ENCODE data around the gene TAF4.
"Not testable (repeated sequence)": the region's sequence is repeated elsewhere in the genome, so short reads cannot be mapped to it uniquely, and the experiment has no call there.

TAF4 gene

GRCh38 chr20:61949363-61949713 lies 116.3 kb downstream of the TAF4 start:
- no peak overlapping the region for H3K4me3 Mint-ChIP-seq
- DNase-seq (ENCODE audit: low spot score in 2 of 2) (no peak), ATAC-seq (replicated peaks; ENCODE audit: extremely low read depth, poor library complexity, severe bottlenecking) (no peak)
- H3K36me3 Mint-ChIP-seq (ENCODE audit: insufficient read depth) = peaks cover 4% of the 10 kb centered on the region
- H3K4me1 Mint-ChIP-seq = no peaks in the 10 kb centered on the region
- H3K9me3 Mint-ChIP-seq = no peaks in the 10 kb centered on the region
- H3K27me3 Mint-ChIP-seq = peaks cover 12% of the 10 kb centered on the region
- H3K27ac Mint-ChIP-seq (ENCODE audit: low read depth) = no peak overlapping the region

DNA sequence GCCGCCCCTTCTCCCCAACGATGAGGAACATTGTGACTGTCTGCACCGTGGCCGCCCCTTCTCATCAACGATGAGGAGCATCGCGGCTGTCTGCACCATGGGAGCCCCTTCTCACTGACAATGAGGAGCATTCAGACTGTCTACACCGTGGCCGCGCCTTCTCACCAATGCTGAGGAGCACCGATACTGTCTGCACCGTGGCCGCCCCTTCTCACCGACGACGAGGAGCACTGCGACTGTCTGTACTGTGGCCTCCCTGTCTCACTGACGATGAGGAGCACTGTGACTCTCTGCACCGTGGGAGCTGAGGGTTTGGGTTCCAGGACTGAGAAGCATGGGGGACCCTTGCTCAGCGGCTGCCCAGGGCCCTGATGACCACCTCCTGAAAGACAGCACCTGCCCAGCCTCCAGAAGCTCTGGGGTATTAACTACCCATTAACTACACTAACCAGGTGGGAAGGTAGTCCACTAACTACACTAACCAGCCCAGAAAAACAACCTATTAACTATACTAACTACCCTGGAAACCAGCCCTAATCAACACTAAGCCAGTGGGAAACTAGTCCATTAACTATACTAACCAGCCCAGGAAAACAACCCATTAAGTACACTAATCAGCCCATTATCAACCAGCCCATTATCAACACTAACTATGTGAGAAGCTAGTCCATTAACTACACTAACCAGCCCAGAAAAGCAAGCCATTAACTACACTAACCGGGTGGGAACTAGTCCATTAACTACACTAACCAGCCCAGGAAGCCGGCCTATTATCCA lies 116.9 kb downstream of the TAF4 start:
- Mint-ChIP-seq H3K36me3 (ENCODE audit: insufficient read depth) (peaks cover 4% of the 10 kb centered on the region), H3K4me3 (no peak overlapping the region), H3K27ac (ENCODE audit: low read depth) (no peak overlapping the region), H3K27me3 (peaks cover 10% of the 10 kb centered on the region), H3K9me3 (no peaks in the 10 kb centered on the region), H3K4me1 (no peaks in the 10 kb centered on the region)
- DNase-seq (ENCODE audit: low spot score in 2 of 2) (no peak), ATAC-seq (replicated peaks; ENCODE audit: extremely low read depth, poor library complexity, severe bottlenecking) (no peak)

DNA sequence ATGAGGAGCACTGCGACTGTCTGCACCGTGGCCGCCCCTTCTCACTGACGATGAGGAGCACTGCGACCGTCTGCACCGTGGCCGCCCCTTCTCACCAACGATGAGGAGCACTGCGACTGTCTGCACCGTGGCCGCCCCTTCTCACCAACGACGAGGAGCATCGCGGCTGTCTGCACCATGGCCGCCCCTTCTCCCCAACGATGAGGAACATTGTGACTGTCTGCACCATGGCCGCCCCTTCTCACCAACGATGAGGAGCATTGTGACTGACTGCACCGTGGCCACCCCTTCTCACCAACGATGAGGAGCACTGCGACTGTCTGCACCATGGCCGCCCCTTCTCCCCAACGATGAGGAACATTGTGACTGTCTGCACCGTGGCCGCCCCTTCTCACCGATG lies 117.6 kb downstream of the TAF4 start:
- not testable (repeated sequence) for H3K27ac Mint-ChIP-seq (ENCODE audit: low read depth); H3K9me3 Mint-ChIP-seq; H3K4me3 Mint-ChIP-seq; H3K4me1 Mint-ChIP-seq; ATAC-seq (replicated peaks; ENCODE audit: extremely low read depth, poor library complexity, severe bottlenecking); H3K36me3 Mint-ChIP-seq (ENCODE audit: insufficient read depth); H3K27me3 Mint-ChIP-seq; DNase-seq (ENCODE audit: low spot score in 2 of 2)

GRCh38 chr20:61945495-61945894 lies 120.2 kb downstream of the TAF4 start:
- ATAC-seq (replicated peaks; ENCODE audit: extremely low read depth, poor library complexity, severe bottlenecking); DNase-seq (ENCODE audit: low spot score in 2 of 2); H3K27me3 Mint-ChIP-seq: not testable (repeated sequence)

GRCh38 chr20:61944967-61945366 lies 120.7 kb downstream of the TAF4 start:
- H3K36me3 Mint-ChIP-seq (ENCODE audit: insufficient read depth); H3K4me1 Mint-ChIP-seq; H3K27ac Mint-ChIP-seq (ENCODE audit: low read depth); DNase-seq (ENCODE audit: low spot score in 2 of 2); H3K9me3 Mint-ChIP-seq; ATAC-seq (replicated peaks; ENCODE audit: extremely low read depth, poor library complexity, severe bottlenecking); H3K4me3 Mint-ChIP-seq; H3K27me3 Mint-ChIP-seq: not testable (repeated sequence)

More at GRCh38 chr20:61945495-61945894, 120.2 kb downstream of the TAF4 start:
- H3K4me3 Mint-ChIP-seq; H3K4me1 Mint-ChIP-seq; H3K36me3 Mint-ChIP-seq (ENCODE audit: insufficient read depth); H3K27ac Mint-ChIP-seq (ENCODE audit: low read depth); H3K9me3 Mint-ChIP-seq: not testable (repeated sequence)

- Mint-ChIP-seq H3K27ac (ENCODE audit: low read depth) (no peak overlapping the region), H3K4me1 (no peaks in the 10 kb centered on the region), H3K36me3 (ENCODE audit: insufficient read depth) (peaks cover 4% of the 10 kb centered on the region), H3K27me3 (no peaks in the 10 kb centered on the region), H3K4me3 (no peak overlapping the region), H3K9me3 (no peaks in the 10 kb centered on the region)
- DNase-seq (ENCODE audit: low spot score in 2 of 2) (no peak), ATAC-seq (replicated peaks; ENCODE audit: extremely low read depth, poor library complexity, severe bottlenecking) (no peak)
These were observed 123.2 kb downstream of the TAF4 start for GRCh38 chr20:61942526-61942925.

DNA sequence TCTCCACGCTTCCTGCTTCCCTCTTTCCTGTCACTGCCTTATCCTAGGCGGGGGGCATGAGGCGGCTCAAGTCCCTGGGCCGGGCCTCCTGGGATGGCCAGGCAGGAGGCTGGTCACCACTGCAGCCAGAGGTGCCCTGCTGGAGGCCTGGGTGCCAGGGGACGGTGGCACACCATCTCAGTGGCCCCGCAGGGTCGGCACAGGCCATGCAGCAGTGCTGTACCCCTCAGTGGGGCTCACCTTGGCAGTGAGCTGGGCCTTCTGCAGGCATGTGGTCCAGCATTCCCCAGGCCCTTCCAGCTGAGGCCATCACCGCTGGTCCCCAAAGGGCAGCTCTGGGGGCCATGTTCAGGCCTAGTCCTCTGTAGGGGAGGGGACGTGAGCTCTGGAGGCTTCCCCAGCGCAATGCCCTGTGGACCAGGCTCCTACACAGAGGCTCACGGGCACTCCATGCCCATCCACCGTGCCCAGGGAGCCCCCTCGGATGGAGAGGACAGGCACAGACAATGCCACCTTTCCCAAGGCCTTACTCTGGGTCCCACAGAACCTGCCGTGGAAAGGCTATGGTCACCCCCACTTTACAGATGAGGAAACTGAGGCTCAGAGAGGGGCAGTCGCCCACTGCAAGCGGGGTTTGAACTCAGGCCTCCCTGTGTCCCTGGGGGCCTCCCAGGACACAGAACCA lies 123.8 kb downstream of the TAF4 start:
- ATAC-seq (replicated peaks; ENCODE audit: extremely low read depth, poor library complexity, severe bottlenecking) (no peak), DNase-seq (ENCODE audit: low spot score in 2 of 2) (no peak)
- Mint-ChIP-seq H3K27me3 (peaks cover 2% of the 10 kb centered on the region), H3K27ac (ENCODE audit: low read depth) (no peak overlapping the region), H3K9me3 (no peaks in the 10 kb centered on the region), H3K4me1 (no peaks in the 10 kb centered on the region), H3K36me3 (ENCODE audit: insufficient read depth) (peaks cover 4% of the 10 kb centered on the region), H3K4me3 (no peak overlapping the region)

- no peak for DNase-seq (ENCODE audit: low spot score in 2 of 2)
- H3K36me3 Mint-ChIP-seq (ENCODE audit: insufficient read depth) = peaks cover 4% of the 10 kb centered on the region
- H3K4me3 Mint-ChIP-seq = no peak overlapping the region
- no peak for ATAC-seq (replicated peaks; ENCODE audit: extremely low read depth, poor library complexity, severe bottlenecking)
- H3K27ac Mint-ChIP-seq (ENCODE audit: low read depth) = no peak overlapping the region
- H3K9me3 Mint-ChIP-seq = no peaks in the 10 kb centered on the region
- no peaks in the 10 kb centered on the region for H3K4me1 Mint-ChIP-seq
- H3K27me3 Mint-ChIP-seq = peaks cover 7% of the 10 kb centered on the region
These were observed 124.5 kb downstream of the TAF4 start for GRCh38 chr20:61940976-61941720.

GRCh38 chr20:61940491-61940890 lies 125.2 kb downstream of the TAF4 start:
- peaks cover 7% of the 10 kb centered on the region for H3K27me3 Mint-ChIP-seq
- no peak for DNase-seq (ENCODE audit: low spot score in 2 of 2)
- no peaks in the 10 kb centered on the region for H3K4me1 Mint-ChIP-seq
- no peaks in the 10 kb centered on the region for H3K9me3 Mint-ChIP-seq
- H3K27ac Mint-ChIP-seq (ENCODE audit: low read depth) = no peak overlapping the region
- no peak for ATAC-seq (replicated peaks; ENCODE audit: extremely low read depth, poor library complexity, severe bottlenecking)
- H3K36me3 Mint-ChIP-seq (ENCODE audit: insufficient read depth) = peaks cover 4% of the 10 kb centered on the region
- no peak overlapping the region for H3K4me3 Mint-ChIP-seq

- H3K27ac Mint-ChIP-seq (ENCODE audit: low read depth) = no peak overlapping the region
- ATAC-seq (replicated peaks; ENCODE audit: extremely low read depth, poor library complexity, severe bottlenecking) (no peak), DNase-seq (ENCODE audit: low spot score in 2 of 2) (no peak)
- H3K4me3 Mint-ChIP-seq = no peak overlapping the region
- H3K4me1 Mint-ChIP-seq = no peaks in the 10 kb centered on the region
- H3K9me3 Mint-ChIP-seq = no peaks in the 10 kb centered on the region
- H3K36me3 Mint-ChIP-seq (ENCODE audit: insufficient read depth) = no peaks in the 10 kb centered on the region
- H3K27me3 Mint-ChIP-seq = peaks cover 7% of the 10 kb centered on the region
These were observed 125.9 kb downstream of the TAF4 start for GRCh38 chr20:61939691-61940360.

DNA sequence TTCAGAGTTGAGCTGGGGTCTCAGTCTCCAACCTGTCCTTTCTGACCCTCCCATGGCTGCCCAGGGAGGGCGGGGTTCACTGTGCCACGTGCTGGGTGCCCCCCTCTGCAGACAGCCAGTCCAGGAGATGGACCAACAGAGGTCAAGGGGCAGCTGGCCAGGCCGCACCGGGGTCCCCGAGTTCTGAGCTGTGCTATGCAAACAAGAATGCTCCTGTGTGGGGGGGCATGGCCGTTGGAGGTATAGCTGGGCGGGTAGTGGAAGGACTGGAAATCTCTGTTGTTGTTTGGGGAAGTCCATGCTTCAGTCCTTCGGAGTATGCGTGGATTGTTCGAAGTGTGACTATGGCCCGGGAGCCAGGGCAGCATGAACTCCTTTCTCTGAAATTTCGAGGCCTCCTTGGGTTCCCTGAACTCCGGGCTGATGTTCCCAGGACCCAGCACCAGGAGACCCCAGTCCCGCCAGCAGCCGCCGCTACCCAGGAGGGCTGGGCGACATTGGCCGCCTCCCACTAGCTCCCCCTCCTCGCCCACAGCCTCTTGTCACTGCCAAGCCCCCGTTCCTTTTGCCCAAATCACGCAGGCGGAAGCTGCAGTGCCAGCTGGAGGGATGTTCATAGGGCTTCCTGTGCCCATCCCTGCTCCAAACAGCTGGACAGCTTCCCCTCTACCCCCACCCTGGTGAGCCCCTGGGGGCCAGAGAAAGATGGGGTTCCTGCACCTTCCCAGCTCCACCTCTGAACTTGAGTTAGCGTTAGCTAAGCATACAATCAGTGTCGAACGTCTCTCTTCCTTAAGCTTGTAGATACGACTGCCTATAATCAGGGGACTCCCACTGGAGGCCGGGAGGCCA lies 126.6 kb downstream of the TAF4 start:
- Mint-ChIP-seq H3K4me3 (no peak overlapping the region), H3K27me3 (peaks cover 7% of the 10 kb centered on the region), H3K27ac (ENCODE audit: low read depth) (no peak overlapping the region), H3K4me1 (no peaks in the 10 kb centered on the region), H3K36me3 (ENCODE audit: insufficient read depth) (no peaks in the 10 kb centered on the region), H3K9me3 (no peaks in the 10 kb centered on the region)
- ATAC-seq (replicated peaks; ENCODE audit: extremely low read depth, poor library complexity, severe bottlenecking) (no peak), DNase-seq (ENCODE audit: low spot score in 2 of 2) (no peak)

Data from central memory CD8-positive, alpha-beta T cell (primary cell).